Kidney (tissue), 14 donors: Measurements from ENCODE around the gene PRLH. TPM values are rescaled to one million over a fixed set of nuclear protein-coding genes. Genes with fewer than 3 reads are reported as not detected.

Experiments used
- DNase-seq, 5 donors: peaks; one replicate each; pipeline ENCODE4 v3.0.0-alpha.2; 2013 to 2020
- FAIRE-seq: peaks from 2 replicates; lab custom pipeline; 2012; peaks lifted over from hg19 to GRCh38; lab: Jason Lieb, UNC
- H3K27ac ChIP-seq, 2 donors: one replicate each; pipeline ENCODE4 v1.7.0; 2013; ENCODE audit warnings: low read depth in 2 of 2, low read length in 2 of 2, inconsistent platforms in 1 of 2
- H3K27me3 ChIP-seq: one replicate; pipeline ENCODE4 v1.7.1; 2013; ENCODE audit warnings: low read length, inconsistent platforms; ENCODE audit not compliant: control insufficient read depth, insufficient read depth
- H3K36me3 ChIP-seq, 3 donors: one replicate each; pipeline versions ENCODE4 v1.7.0 to v1.7.1; 2013; ENCODE audit warnings: low read length in 3 of 3, control low read depth in 1 of 3, inconsistent platforms in 1 of 3; ENCODE audit not compliant: insufficient read depth in 3 of 3, control insufficient read depth in 2 of 3
- H3K4me1 ChIP-seq, 3 donors: one replicate each; pipeline versions ENCODE4 v1.7.0 to v1.7.1; 2013; ENCODE audit warnings: low read length in 3 of 3, inconsistent platforms in 1 of 3, low read depth in 1 of 3; ENCODE audit not compliant: control insufficient read depth in 2 of 3, insufficient read depth in 2 of 3
- H3K4me3 ChIP-seq, 3 donors: one replicate each; pipeline versions ENCODE4 v1.7.0 to v1.8.1; 2013; ENCODE audit warnings: low read length in 3 of 3, control low read depth in 1 of 3, inconsistent platforms in 1 of 3
- H3K9ac ChIP-seq, 3 donors: one replicate each; pipeline versions ENCODE4 v1.7.0 to v1.7.1; 2013; ENCODE audit warnings: low read length in 3 of 3, control low read depth in 1 of 3, inconsistent platforms in 1 of 3
- H3K9me3 ChIP-seq, 3 donors: one replicate each; pipeline versions ENCODE4 v1.7.0 to v1.7.1; 2013; ENCODE audit warnings: low read length in 3 of 3, control low read depth in 1 of 3, inconsistent platforms in 1 of 3; ENCODE audit not compliant: control insufficient read depth in 2 of 3, insufficient read depth in 1 of 3
- CTCF ChIP-seq: IDR thresholded peaks from 3 replicates; pipeline ENCODE4 v1.5.1; 2012; ENCODE audit warnings: mild to moderate bottlenecking, moderate library complexity, borderline replicate concordance; ENCODE audit not compliant: insufficient read depth; ENCODE audit errors: extremely low read depth
- intact Hi-C: fragments of 100-400 bp; cut with DNase I; formaldehyde crosslinking; loops from one replicate; pipeline ENCODE4 v1.11.1; 2022
- polyA plus RNA-seq: library from polyadenylated mRNA; stranded (reverse); fragments of 350-450 nt; fragmentation: Illumina TruSeq; extraction: RNeasy Lipid Tissue Mini Kit (QIAGEN cat#74804); gene quantifications from one replicate; pipeline ENCODE4 v1.2.3, GENCODE V29; 2014; ENCODE audit warnings: low read depth, low replicate concordance; ENCODE audit not compliant: insufficient read depth
- total RNA-seq: library from RNA; stranded (reverse); fragmentation: NEBNext Ultra II Directional; extraction: Animal tissue kit (Norgen Biotek cat#: 25700); gene quantifications from one replicate; pipeline ENCODE4 v1.2.1, GENCODE V29; 2021
- donor health status: control.
- donor health status: control.
- donor health status: control.
- donor health status: control.
- donor health status: control.
- donor health status: DM: yes; HTN: yes; CAD: no.
- donor health status: Normal renal cell carcinoma (clear cell type).

PRLH gene
- total and polyA plus RNA-seq, 2 donors from 2014 or later, result not detected

GRCh38 chr2:237577956-237578870 is 11.8 kb downstream of the PRLH start:
- DNase-seq (no peak), FAIRE-seq (no peak)
- Histone ChIP-seq H3K4me3 (no peak overlapping the region), H3K4me1 (peaks cover 0 to 12% (median 7%) of the 10 kb centered on the region in 3 donors), H3K27ac (no peak overlapping the region), H3K27me3 (no peaks in the 10 kb centered on the region), H3K9me3 (no peaks in the 10 kb centered on the region), H3K36me3 (peaks cover 0 to 19% (median 10%) of the 10 kb centered on the region in 3 donors), H3K9ac (no peak overlapping the region)
- TF ChIP-seq CTCF, result no peak
- intact Hi-C loops, result no loop called here

GRCh38 chr2:237581326-237581725 is 15.0 kb downstream of the PRLH start:
- H3K27me3 ChIP-seq, result no peaks in the 10 kb centered on the region
- peaks cover 0 to 16% (median 7%) of the 10 kb centered on the region in 3 donors for H3K4me1 ChIP-seq
- intact Hi-C loops, result loop anchor here (10.0 kb wide), 1 partner anchor 163 kb away; no protein-coding TSS in a partner anchor
- FAIRE-seq (no peak), DNase-seq (peak in 1 of 5 donors; percentile 53)
- no peak overlapping the region for H3K4me3 ChIP-seq
- H3K9ac ChIP-seq, result peak overlapping the region in 1 of 3 donors; percentile 35
- no peaks in the 10 kb centered on the region for H3K9me3 ChIP-seq
- no peak for TF ChIP-seq CTCF
- no peak overlapping the region for H3K27ac ChIP-seq
- H3K36me3 ChIP-seq, result peaks cover 0 to 19% (median 12%) of the 10 kb centered on the region in 3 donors

GRCh38 chr2:237581751-237582746 is 15.7 kb downstream of the PRLH start:
- H3K36me3 ChIP-seq, result peaks cover 0 to 16% (median 9%) of the 10 kb centered on the region in 3 donors
- peak overlapping the region in 1 of 3 donors; percentile 35 for H3K9ac ChIP-seq
- DNase-seq, result peak; percentile 77 to 89 (median 80)
- H3K4me3 ChIP-seq, result no peak overlapping the region
- no peak for FAIRE-seq
- peak overlapping the region; percentile 48 to 62 for H3K27ac ChIP-seq
- intact Hi-C loops, result loop anchor here (10.0 kb wide), 1 partner anchor 163 kb away; no protein-coding TSS in a partner anchor
- no peaks in the 10 kb centered on the region for H3K27me3 ChIP-seq
- H3K4me1 ChIP-seq, result peaks cover 0 to 16% (median 7%) of the 10 kb centered on the region in 3 donors
- no peaks in the 10 kb centered on the region for H3K9me3 ChIP-seq
- TF ChIP-seq CTCF, result peak; percentile 80
